K562 (cell line): ENCODE results near the gene POU2F3. TPM values are rescaled to one million over a fixed set of nuclear protein-coding genes. Genes with fewer than 3 reads are reported as not detected.

ENCODE experiments used
- ATAC-seq: fragments of 200-7000 bp; cut with Tn5 transposase; 3 replicates; pipeline ENCODE4 v1.9.1; 2020; ENCODE audit warnings: moderate library complexity
- BruUV-seq: library from RNA; stranded (reverse); fragments of 400-500 nt; replicated peaks from 2 replicates; lab custom pipeline; 2021; lab: Mats Ljungman, UMichigan
- CTCF ChIA-PET: fragments of 300-600 bp; formaldehyde crosslinking; extraction: SDS; loops from one replicate; lab custom pipeline; 2021; ENCODE audit warnings: low intra/inter-chr PET ratio; lab: Yijun Ruan, JAX
- POLR2A ChIA-PET: fragments of 300-600, 350-650 bp; sonication (Branson Sonifier 250); formaldehyde crosslinking; extraction: SDS; loops from one replicate; lab custom pipeline; 2021; ENCODE audit warnings: antibody characterized with exemption, inconsistent platforms; lab: Yijun Ruan, JAX
- DNase-seq, 4 experiments: peaks; one replicate each; pipeline versions ENCODE4 v3.0.0 to v3.0.0-alpha.2; 2011 to 2018; ENCODE audit warnings: low spot score in 3 of 4, mixed read lengths in 3 of 4; ENCODE audit errors: extremely low read depth in 1 of 4
- FAIRE-seq: peaks from 2 replicates; lab custom pipeline; 2011; peaks lifted over from hg19 to GRCh38; lab: Jason Lieb, UNC
- H2AFZ ChIP-seq: 2 replicates; pipeline ENCODE4 v1.6.0; 2011; ENCODE audit warnings: low read depth, low read length, control low read depth, inconsistent platforms
- H3K27ac ChIP-seq: fragments of 200-600 bp; 3 replicates; pipeline ENCODE4 v1.8.0; 2011; ENCODE audit warnings: low read depth, mild to moderate bottlenecking, control low read depth, inconsistent platforms, low read length, moderate library complexity, mixed read lengths; ENCODE audit errors: extremely low read depth
- H3K27me3 ChIP-seq, 2 experiments: fragments of 300-600 bp in 1 of 2; 2 replicates in 1 of 2; 3 replicates in 1 of 2; pipeline versions ENCODE4 v1.6.0 to v1.8.0; 2011; ENCODE audit warnings: inconsistent platforms in 2 of 2, low read length in 2 of 2, mild to moderate bottlenecking in 1 of 2, mixed read lengths in 1 of 2, moderate library complexity in 1 of 2; ENCODE audit not compliant: control insufficient read depth in 2 of 2, insufficient read depth in 2 of 2
- H3K36me3 ChIP-seq: fragments of 300-600 bp; 3 replicates; pipeline ENCODE4 v1.8.0; 2011; ENCODE audit warnings: mild to moderate bottlenecking, low read length, inconsistent platforms; ENCODE audit not compliant: control insufficient read depth, insufficient read depth
- H3K4me1 ChIP-seq, 2 experiments: fragments of 200-600 bp in 1 of 2; replicated peaks in 1 of 2; 2 replicates in 1 of 2; 3 replicates in 1 of 2; pipeline versions ENCODE4 v1.5.1 to v1.8.0; 2011; ENCODE audit warnings: inconsistent platforms in 2 of 2, low read length in 2 of 2, mild to moderate bottlenecking in 1 of 2, mixed read lengths in 1 of 2, moderate library complexity in 1 of 2; ENCODE audit not compliant: control insufficient read depth in 2 of 2, insufficient read depth in 2 of 2
- H3K4me2 ChIP-seq: 2 replicates; pipeline ENCODE4 v1.6.1; 2011; ENCODE audit warnings: low read length, control low read depth, inconsistent platforms, mixed read lengths; ENCODE audit not compliant: insufficient read depth
- H3K4me3 ChIP-seq: fragments of 200-600 bp; sonication (generic), shearing (Covaris generic); 2 replicates; pipeline ENCODE4 v1.5.1; 2016; ENCODE audit warnings: control low read depth, inconsistent platforms
- H3K79me2 ChIP-seq: fragments of 200-600 bp; 3 replicates; pipeline ENCODE4 v1.8.0; 2011; ENCODE audit warnings: low read length, inconsistent platforms; ENCODE audit not compliant: control insufficient read depth, insufficient read depth
- H3K9ac ChIP-seq, 2 experiments: 2 replicates each; pipeline versions ENCODE4 v1.6.0 to v1.6.1; 2011; ENCODE audit warnings: low read depth in 2 of 2, low read length in 2 of 2, control low read depth in 1 of 2, inconsistent platforms in 1 of 2, mild to moderate bottlenecking in 1 of 2, mixed read lengths in 1 of 2; ENCODE audit not compliant: insufficient read depth in 1 of 2
- H3K9me1 ChIP-seq: one replicate; pipeline ENCODE4 v1.6.0; 2011; ENCODE audit warnings: inconsistent platforms, mild to moderate bottlenecking, low read length, moderate library complexity; ENCODE audit not compliant: control insufficient read depth, insufficient read depth
- H3K9me3 ChIP-seq: replicated peaks from 2 replicates; pipeline ENCODE4 v1.5.1; 2011; ENCODE audit warnings: low read depth, low read length, inconsistent platforms; ENCODE audit not compliant: control insufficient read depth, insufficient read depth
- H4K20me1 ChIP-seq: replicated peaks from 2 replicates; pipeline ENCODE4 v1.6.1; 2011; ENCODE audit warnings: low read length, inconsistent platforms, mixed read lengths; ENCODE audit not compliant: control insufficient read depth, insufficient read depth
- CBX8 ChIP-seq: fragments of 200-600 bp; sonication (generic); IDR thresholded peaks from 2 replicates; pipeline ENCODE4 v1.6.1; 2012; ENCODE audit warnings: borderline replicate concordance, mixed run types, low read depth, mild to moderate bottlenecking, moderate library complexity, mixed read lengths, low read length, control low read depth, inconsistent platforms; ENCODE audit not compliant: poor library complexity, severe bottlenecking; ENCODE audit errors: extremely low read depth
- CEBPB ChIP-seq: fragments of 450-650 bp; IDR thresholded peaks from 2 replicates; pipeline ENCODE4 v1.6.1; 2016; ENCODE audit warnings: missing genetic modification characterization, missing compliant biosample characterization
- CEBPG ChIP-seq, 3 experiments: fragments of 200-800 bp in 1 of 3; sonication (Bioruptor generic) in 1 of 3; sonication (generic) in 1 of 3; formaldehyde crosslinking in 1 of 3; IDR thresholded peaks in 2 of 3; conservative IDR thresholded peaks in 1 of 3; 2 replicates each; pipeline versions ENCODE4 v1.6.1 to v1.8.0; 2016 to 2022; ENCODE audit warnings: missing compliant biosample characterization in 2 of 3, missing genetic modification characterization in 2 of 3, mild to moderate bottlenecking in 1 of 3, missing genetic modification reagents in 1 of 3
- FOXJ2 ChIP-seq: fragments of 200-800 bp; sonication (Bioruptor generic); IDR thresholded peaks from 2 replicates; pipeline ENCODE4 v1.6.1; 2016; ENCODE audit warnings: missing genetic modification characterization, missing compliant biosample characterization
- FUS ChIP-seq: fragments of 200-400 bp; formaldehyde crosslinking; optimal IDR thresholded peaks from 2 replicates; pipeline ENCODE3; 2017; ENCODE audit warnings: low read depth, low read length
- MTA1 ChIP-seq: fragments of 450-650 bp; IDR thresholded peaks from 2 replicates; pipeline ENCODE4 v1.6.1; 2017; ENCODE audit warnings: borderline replicate concordance
- PPARD ChIP-seq: fragments of 250-450 bp; sonication (Bioruptor Pico); IDR thresholded peaks from 2 replicates; pipeline ENCODE4 v1.8.0; 2022; ENCODE audit warnings: inconsistent platforms, mild to moderate bottlenecking, moderate library complexity
- TOE1 ChIP-seq, 2 experiments: fragments of 450-650 bp in 1 of 2; sonication (generic) in 1 of 2; formaldehyde crosslinking in 1 of 2; IDR thresholded peaks; 2 replicates each; pipeline versions ENCODE4 v1.7.1 to v1.8.0; 2016 to 2022; ENCODE audit warnings: borderline replicate concordance in 2 of 2, mild to moderate bottlenecking in 2 of 2, antibody characterized with exemption in 1 of 2, inconsistent platforms in 1 of 2, low read depth in 1 of 2, missing genetic modification reagents in 1 of 2, moderate library complexity in 1 of 2
- USF1 ChIP-seq: sonication (generic); formaldehyde crosslinking; IDR thresholded peaks from 2 replicates; pipeline ENCODE4 v1.9.0; 2022; ENCODE audit warnings: mild to moderate bottlenecking, missing genetic modification reagents
- WGBS: fragments of 100-300 bp; shearing (Covaris generic); methylation state at CpG from one replicate; pipeline ENCODE4 v1.1.6; 2016; ENCODE audit warnings: low coverage, mixed read lengths; ENCODE audit not compliant: insufficient coverage; ENCODE audit errors: missing lambda C conversion rate; 5-methylcytosine and 5-hydroxymethylcytosine counted together
- in situ Hi-C: fragments of 300-500 bp; cut with MboI; formaldehyde crosslinking; loops from 4 replicates; pipeline ENCODE4 v1.15.0; 2018; ENCODE audit warnings: inconsistent platforms, mixed read lengths
- intact Hi-C: fragments of 100-400 bp; cut with micrococcal nuclease; formaldehyde crosslinking; loops from 2 replicates; pipeline ENCODE4 v1.14.2; 2022
- polyA plus RNA-seq, 8 experiments: library from polyadenylated mRNA; depleted of rRNA in 4 of 8; stranded (reverse) in 5 of 8; unstranded in 3 of 8; fragments of >200 nt; fragmentation: Nextera tagmentation in 2 of 8; fragmentation: Illumina TruSeq in 1 of 8; extraction: Ambion mirVana in 2 of 8; extraction: Trizol in 1 of 8; gene quantifications; 2 replicates each; pipeline versions ENCODE4 v1.2.1 to v1.2.3, GENCODE V29; 2011 to 2014; ENCODE audit warnings: inconsistent platforms in 1 of 8, missing spikeins in 1 of 8
- total RNA-seq, 7 experiments: library from RNA; depleted of rRNA in 6 of 7; stranded (reverse); fragments of >200 nt in 6 of 7; fragmentation: Illumina TruSeq in 2 of 7; extraction: Trizol in 2 of 7; gene quantifications; 2 replicates each; pipeline versions ENCODE4 v1.2.1 to v1.2.3, GENCODE V29; 2011 to 2021; ENCODE audit warnings: low replicate concordance in 1 of 7
- TF ChIP-seq, protein P1 (sequence below): fragments of 450-650 bp; formaldehyde crosslinking; IDR thresholded peaks from 2 replicates; pipeline ENCODE4 v1.4.0; 2020; ENCODE audit warnings: mild to moderate bottlenecking, mixed read lengths

Gene POU2F3
- total and polyA plus RNA-seq, 9 of the 15 experiments (the other 6 are each of a cell fraction or from before 2014, with no cell fraction given) = not detected

DNA sequence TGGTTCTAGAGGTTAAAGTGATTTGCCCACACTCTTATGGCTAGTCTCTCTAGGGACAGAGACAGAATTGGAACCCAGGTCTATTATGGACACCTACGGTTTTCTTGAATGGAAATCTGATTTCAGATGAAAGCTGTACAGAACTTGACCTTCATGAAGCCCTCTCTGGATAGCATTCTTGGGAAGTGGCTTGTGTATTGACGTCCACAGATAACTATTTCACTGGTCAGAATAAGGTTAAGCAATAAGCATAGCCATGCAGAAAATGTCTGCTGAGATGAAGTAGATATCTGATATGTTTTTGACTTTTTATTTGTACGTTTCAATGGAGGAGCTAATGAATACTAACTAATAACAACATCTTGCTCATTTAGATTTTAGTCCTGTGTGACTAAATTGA lies 86.3 kb downstream of the POU2F3 start:
- no peak overlapping the region for H3K27ac ChIP-seq
- no peak overlapping the region; the same call in 1 of the 2 replicates for H3K4me3 ChIP-seq
- 13% methylated on average over 3 of the region's 3 CpGs for WGBS
- in situ Hi-C loops (no loop called here), intact Hi-C loops (no loop called here)
- CTCF ChIA-PET = no interaction called here
- peak overlapping the region; percentile 85 for H3K4me2 ChIP-seq
- H3K4me1 ChIP-seq = peaks cover 9 to 19% of the 10 kb centered on the region in 2 experiments; a peak in 4 of 5 replicates
- no peaks in the 10 kb centered on the region for H4K20me1 ChIP-seq
- no peak for ATAC-seq
- H3K79me2 ChIP-seq = no peaks in the 10 kb centered on the region
- peaks cover 24 to 25% of the 10 kb centered on the region in 2 experiments; a peak in 4 of 5 replicates for H3K27me3 ChIP-seq
- H2AFZ ChIP-seq = no peak overlapping the region
- POLR2A ChIA-PET = interaction anchor here (0.7 to 2.0 kb wide), 3 partner anchors 8 to 13 kb away, joined by 3 to 5 read pairs (median 3); no protein-coding TSS in a partner anchor
- no peak for DNase-seq
- no peak for FAIRE-seq
- H3K9me1 ChIP-seq = no peaks in the 10 kb centered on the region
- H3K9me3 ChIP-seq = no peaks in the 10 kb centered on the region
- no peaks in the 10 kb centered on the region for H3K36me3 ChIP-seq
- no TSS peak for BruUV-seq
- TF ChIP-seq CEBPG (CRISPR knock-in tag; IDR thresholded peaks at IDR 0.05) (no peak), CEBPG (tag; conservative IDR thresholded peaks at IDR 0.05 in 1 of 2, IDR thresholded peaks at IDR 0.05 in 1 of 2) (peak in 1 of 2 experiments; percentile 11; a peak in 1 of 4 replicates), CEBPB (tag) (peak; percentile 60; the same call in 1 of the 2 replicates), FUS (no peak), PPARD (CRISPR knock-in tag) (no peak)
- peak overlapping the region in 1 of 2 experiments; percentile 39; a peak in 2 of 4 replicates for H3K9ac ChIP-seq

DNA sequence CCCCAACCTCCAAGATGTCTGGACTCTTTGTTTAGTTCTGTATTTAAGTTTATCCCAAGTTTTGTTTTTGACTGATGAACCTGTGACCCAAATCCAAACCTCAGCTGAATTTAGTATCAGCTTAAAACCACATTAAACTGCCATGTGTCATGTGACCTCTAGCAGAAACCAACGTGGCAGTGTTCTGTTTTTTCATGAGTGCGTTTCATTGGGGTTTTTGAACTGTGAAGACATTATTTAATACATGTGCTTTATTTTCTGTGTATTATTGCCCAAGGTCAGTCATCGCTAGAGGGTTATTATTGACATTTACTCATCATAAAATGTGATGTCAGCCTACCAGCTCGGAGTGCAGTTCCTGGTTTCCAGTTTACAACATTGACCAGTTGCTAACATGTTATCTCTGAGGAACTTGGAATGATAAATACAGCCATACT lies 86.9 kb downstream of the POU2F3 start:
- Histone ChIP-seq H3K4me3 (no peak overlapping the region), H4K20me1 (no peaks in the 10 kb centered on the region), H3K27me3 (peaks cover 20 to 22% of the 10 kb centered on the region in 2 experiments; a peak in 4 of 5 replicates), H3K4me2 (no peak overlapping the region), H3K9me3 (no peaks in the 10 kb centered on the region), H3K36me3 (no peaks in the 10 kb centered on the region), H3K27ac (no peak overlapping the region), H3K79me2 (no peaks in the 10 kb centered on the region), H3K9me1 (no peaks in the 10 kb centered on the region), H3K4me1 (peaks cover 9 to 19% of the 10 kb centered on the region in 2 experiments; a peak in 4 of 5 replicates), H2AFZ (no peak overlapping the region), H3K9ac (no peak overlapping the region)
- 15% methylated on average over 4 of the region's 4 CpGs for WGBS
- no peak for DNase-seq
- in situ Hi-C loops (no loop called here), intact Hi-C loops (no loop called here)
- no peak for FAIRE-seq
- no peak for ATAC-seq
- ChIA-PET CTCF (no interaction called here), POLR2A (interaction anchor here (0.7 to 2.0 kb wide), 2 partner anchors 8 to 9 kb away, joined by 3 to 5 read pairs; no protein-coding TSS in a partner anchor)
- no TSS peak for BruUV-seq
- peak; percentile 64; the same call in 1 of the 2 replicates for TF ChIP-seq TOE1 (IDR thresholded peaks at IDR 0.05; ENCODE audit: borderline replicate concordance)
- TF ChIP-seq TOE1 (CRISPR knock-in tag; IDR thresholded peaks at IDR 0.05; ENCODE audit: borderline replicate concordance, low read depth) = no peak
- TF ChIP-seq USF1 (CRISPR knock-in tag) = peak; percentile 21; the same call in 1 of the 2 replicates
- TF ChIP-seq, protein P1, sequence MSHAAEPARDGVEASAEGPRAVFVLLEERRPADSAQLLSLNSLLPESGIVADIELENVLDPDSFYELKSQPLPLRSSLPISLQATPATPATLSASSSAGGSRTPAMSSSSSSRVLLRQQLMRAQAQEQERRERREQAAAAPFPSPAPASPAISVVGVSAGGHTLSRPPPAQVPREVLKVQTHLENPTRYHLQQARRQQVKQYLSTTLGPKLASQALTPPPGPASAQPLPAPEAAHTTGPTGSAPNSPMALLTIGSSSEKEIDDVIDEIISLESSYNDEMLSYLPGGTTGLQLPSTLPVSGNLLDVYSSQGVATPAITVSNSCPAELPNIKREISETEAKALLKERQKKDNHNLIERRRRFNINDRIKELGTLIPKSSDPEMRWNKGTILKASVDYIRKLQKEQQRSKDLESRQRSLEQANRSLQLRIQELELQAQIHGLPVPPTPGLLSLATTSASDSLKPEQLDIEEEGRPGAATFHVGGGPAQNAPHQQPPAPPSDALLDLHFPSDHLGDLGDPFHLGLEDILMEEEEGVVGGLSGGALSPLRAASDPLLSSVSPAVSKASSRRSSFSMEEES = peak; percentile 95
- TF ChIP-seq CBX8 = no peak
- TF ChIP-seq FOXJ2 (tag) = peak; percentile 73
- no peak for TF ChIP-seq MTA1
